ENCODE data around the gene MIXL1.
"Not testable (repeated sequence)": the region's sequence is repeated elsewhere in the genome, so short reads cannot be mapped to it uniquely, and the experiment has no call there.

The MIXL1 gene

GRCh38 chr1:226223157-226223785 is at the start of gene MIXL1:
TSS of gene MIXL1 (plus strand) at chr1:226223664. CDS start at chr1:226223682, 18 bp downstream.
- DNase-seq = no peak

GRCh38 chr1:226176870-226177269 is 46.6 kb upstream of the MIXL1 start:
- DNase-seq = no peak

- no peak for DNase-seq
Measured at GRCh38 chr1:226181996-226182714, 41.3 kb upstream of the MIXL1 start.

GRCh38 chr1:226185141-226186036 is 38.1 kb upstream of the MIXL1 start:
- no peak for DNase-seq

- peak; percentile 70 for DNase-seq
Measured at GRCh38 chr1:226186124-226187018, 37.1 kb upstream of the MIXL1 start, which contains the start of gene ACBD3. TSS of gene ACBD3 (minus strand) at chr1:226186741. CDS start at chr1:226186675, 66 bp downstream.

GRCh38 chr1:226187019-226187322 is 36.5 kb upstream of the MIXL1 start:
- no peak for DNase-seq

- no peak for DNase-seq
Measured at GRCh38 chr1:226187380-226187779, 36.1 kb upstream of the MIXL1 start.

GRCh38 chr1:226195144-226195543 is 28.3 kb upstream of the MIXL1 start:
- no peak for DNase-seq

GRCh38 chr1:226199971-226200370 is 23.5 kb upstream of the MIXL1 start:
- no peak for DNase-seq

- DNase-seq = no peak
Measured at GRCh38 chr1:226201029-226201593, 22.4 kb upstream of the MIXL1 start.

GRCh38 chr1:226202246-226202645 is 21.2 kb upstream of the MIXL1 start:
- no peak for DNase-seq

GRCh38 chr1:226202666-226203065 is 20.8 kb upstream of the MIXL1 start:
- not testable (repeated sequence) for DNase-seq

GRCh38 chr1:226203240-226203639 is 20.2 kb upstream of the MIXL1 start:
- no peak for DNase-seq

- DNase-seq = no peak
Measured at GRCh38 chr1:226203655-226204054, 19.8 kb upstream of the MIXL1 start.

GRCh38 chr1:226204198-226204597 is 19.3 kb upstream of the MIXL1 start:
- no peak for DNase-seq

GRCh38 chr1:226207048-226207447 is 16.4 kb upstream of the MIXL1 start:
- DNase-seq = no peak

- no peak for DNase-seq
Measured at GRCh38 chr1:226209307-226210059, 14.0 kb upstream of the MIXL1 start.

GRCh38 chr1:226210571-226211176 is 12.8 kb upstream of the MIXL1 start:
- no peak for DNase-seq

GRCh38 chr1:226211181-226211821 is 12.2 kb upstream of the MIXL1 start:
- DNase-seq = no peak

GRCh38 chr1:226212545-226212944 is 10.9 kb upstream of the MIXL1 start:
- DNase-seq = no peak
